ENCODE results near the gene CD80.

CD80 gene

GRCh38 chr3:119588112-119588511, 28.7 kb upstream of the CD80 start:
- Histone ChIP-seq H3K27me3 (ENCODE audit: insufficient read depth, low read length) (0 out of 2 replicates have a peak, but pooled peaks cover 7% of the 10 kb centered on the region), H3K9ac (ENCODE audit: low read length) (no peak overlapping the region), H2AFZ (ENCODE audit: low read length) (no peak overlapping the region), H4K20me1 (ENCODE audit: insufficient read depth, low read length) (no peaks in the 10 kb centered on the region), H3K9me3 (ENCODE audit: low read length) (no peaks in the 10 kb centered on the region; the same call in 1 of the 2 replicates), H3K27ac (ENCODE audit: low read depth, low read length, poor library complexity, severe bottlenecking) (no peak overlapping the region), H3F3A (ENCODE audit: insufficient read depth, low read length) (no peaks in the 10 kb centered on the region), H3K9me2 (ENCODE audit: low read depth, low read length) (no peaks in the 10 kb centered on the region), H3K4me1 (ENCODE audit: insufficient read depth, low read length, severe bottlenecking) (no peaks in the 10 kb centered on the region), H3K79me2 (ENCODE audit: insufficient read depth, low read length) (no peaks in the 10 kb centered on the region), H3K4me3 (ENCODE audit: low read depth, low read length, poor library complexity, severe bottlenecking) (no peak overlapping the region), H3K4me2 (ENCODE audit: low read length) (no peak overlapping the region), H3K36me3 (ENCODE audit: insufficient read depth, low read length) (no peaks in the 10 kb centered on the region; the same call in 1 of the 2 replicates)
- TF ChIP-seq CTCF (IDR thresholded peaks at IDR 0.05; ENCODE audit: low read length) (no peak), EZH2 (IDR thresholded peaks at IDR 0.05; ENCODE audit: borderline replicate concordance, low read length) (no peak)

GRCh38 chr3:119586733-119587172, 27.3 kb upstream of the CD80 start:
- H3K9me2 ChIP-seq (ENCODE audit: low read depth, low read length): no peaks in the 10 kb centered on the region
- no peaks in the 10 kb centered on the region for H4K20me1 ChIP-seq (ENCODE audit: insufficient read depth, low read length)
- H2AFZ ChIP-seq (ENCODE audit: low read length): no peak overlapping the region
- no peak overlapping the region for H3K4me3 ChIP-seq (ENCODE audit: low read depth, low read length, poor library complexity, severe bottlenecking)
- no peaks in the 10 kb centered on the region for H3K79me2 ChIP-seq (ENCODE audit: insufficient read depth, low read length)
- H3F3A ChIP-seq (ENCODE audit: insufficient read depth, low read length): no peaks in the 10 kb centered on the region
- no peak overlapping the region for H3K4me2 ChIP-seq (ENCODE audit: low read length)
- TF ChIP-seq CTCF (IDR thresholded peaks at IDR 0.05; ENCODE audit: low read length) (no peak), EZH2 (IDR thresholded peaks at IDR 0.05; ENCODE audit: borderline replicate concordance, low read length) (no peak)
- H3K9me3 ChIP-seq (ENCODE audit: low read length): no peaks in the 10 kb centered on the region; the same call in 1 of the 2 replicates
- H3K36me3 ChIP-seq (ENCODE audit: insufficient read depth, low read length): no peaks in the 10 kb centered on the region; the same call in 1 of the 2 replicates
- 0 out of 2 replicates have a peak, but pooled peaks cover 7% of the 10 kb centered on the region for H3K27me3 ChIP-seq (ENCODE audit: insufficient read depth, low read length)
- H3K4me1 ChIP-seq (ENCODE audit: insufficient read depth, low read length, severe bottlenecking): no peaks in the 10 kb centered on the region
- no peak overlapping the region for H3K9ac ChIP-seq (ENCODE audit: low read length)
- no peak overlapping the region for H3K27ac ChIP-seq (ENCODE audit: low read depth, low read length, poor library complexity, severe bottlenecking)

GRCh38 chr3:119585856-119586570, 26.6 kb upstream of the CD80 start:
- Histone ChIP-seq H4K20me1 (ENCODE audit: insufficient read depth, low read length) (no peaks in the 10 kb centered on the region), H3K9me2 (ENCODE audit: low read depth, low read length) (no peaks in the 10 kb centered on the region), H3K4me1 (ENCODE audit: insufficient read depth, low read length, severe bottlenecking) (no peaks in the 10 kb centered on the region), H3K27ac (ENCODE audit: low read depth, low read length, poor library complexity, severe bottlenecking) (no peak overlapping the region), H3K4me3 (ENCODE audit: low read depth, low read length, poor library complexity, severe bottlenecking) (no peak overlapping the region), H2AFZ (ENCODE audit: low read length) (no peak overlapping the region), H3K4me2 (ENCODE audit: low read length) (no peak overlapping the region), H3K27me3 (ENCODE audit: insufficient read depth, low read length) (0 out of 2 replicates have a peak, but pooled peaks cover 7% of the 10 kb centered on the region), H3K36me3 (ENCODE audit: insufficient read depth, low read length) (no peaks in the 10 kb centered on the region; the same call in 1 of the 2 replicates), H3F3A (ENCODE audit: insufficient read depth, low read length) (no peaks in the 10 kb centered on the region), H3K9ac (ENCODE audit: low read length) (no peak overlapping the region), H3K9me3 (ENCODE audit: low read length) (no peaks in the 10 kb centered on the region; the same call in 1 of the 2 replicates), H3K79me2 (ENCODE audit: insufficient read depth, low read length) (no peaks in the 10 kb centered on the region)
- TF ChIP-seq CTCF (IDR thresholded peaks at IDR 0.05; ENCODE audit: low read length) (no peak), EZH2 (IDR thresholded peaks at IDR 0.05; ENCODE audit: borderline replicate concordance, low read length) (no peak)

All from OCI-LY1 (cell line).